NCI-H1694 (cell line): ENCODE measurements around the gene COL25A1.
"Not testable (repeated sequence)": the region's sequence is repeated elsewhere in the genome, so short reads cannot be mapped to it uniquely, and the experiment has no call there.

Experiments used
- DNase-seq: peaks from one replicate; lab custom pipeline; 2025; lab: John Stamatoyannopoulos, UW

The COL25A1 gene

DNA sequence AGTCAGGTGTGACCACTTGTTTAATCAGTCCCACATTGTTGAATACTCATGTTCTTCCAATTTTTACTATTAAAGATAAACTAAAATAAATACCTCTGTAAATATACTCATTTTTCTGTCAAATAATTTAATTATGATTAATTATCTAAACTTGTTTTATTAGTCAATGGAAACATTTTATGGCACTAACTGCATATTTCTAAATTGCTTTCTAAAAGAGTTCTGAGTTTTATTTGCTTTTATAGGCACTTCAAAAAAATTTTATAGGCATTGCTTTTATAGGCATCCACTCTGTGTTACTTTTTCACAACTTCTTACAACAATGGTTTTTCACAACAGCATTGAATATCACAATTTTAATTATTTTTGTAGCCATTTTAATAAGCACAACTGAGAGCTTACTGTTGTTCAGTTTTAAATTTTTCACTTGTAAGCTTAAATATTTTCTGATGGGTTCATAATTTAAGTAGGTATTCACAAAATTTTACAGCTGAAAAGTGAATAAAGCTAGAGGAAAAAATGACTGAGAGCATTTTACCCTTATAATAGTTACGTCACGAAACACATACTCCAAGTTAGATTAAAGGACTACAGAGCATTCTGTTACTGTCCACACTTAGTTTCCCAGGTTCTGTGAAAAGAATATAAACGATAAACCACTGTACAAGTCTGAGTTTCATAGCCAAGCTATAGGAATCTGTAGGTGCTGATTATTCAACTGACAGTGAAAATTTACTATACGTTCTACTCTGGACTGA, 398.8 kb downstream of the COL25A1 start:
- DNase-seq: no peak

- no peak for DNase-seq
Measured at GRCh38 chr4:108902769-108903168, 399.7 kb downstream of the COL25A1 start.

DNA sequence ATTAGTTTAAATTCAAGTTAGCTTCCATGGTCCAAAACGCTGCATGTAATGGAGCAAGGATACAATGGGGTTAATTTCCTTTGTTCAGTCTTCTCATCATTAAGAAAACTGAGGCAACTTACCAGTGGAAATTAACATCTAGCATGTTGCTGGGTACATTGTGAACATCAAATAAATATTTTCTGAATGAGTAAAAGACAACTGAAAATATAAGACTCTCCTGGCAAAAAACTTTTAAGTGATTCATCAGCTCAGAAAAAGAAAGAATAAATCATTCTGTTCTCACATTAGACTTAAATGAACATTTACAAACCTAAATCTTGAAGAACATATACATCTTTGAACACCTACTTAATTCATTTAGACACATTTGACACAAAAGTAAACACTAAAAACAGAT, 401.2 kb downstream of the COL25A1 start:
- DNase-seq: no peak

- DNase-seq: no peak
Measured at GRCh38 chr4:108900018-108900580, 402.4 kb downstream of the COL25A1 start.

GRCh38 chr4:108893468-108893867, 409.0 kb downstream of the COL25A1 start:
- no peak for DNase-seq

DNA sequence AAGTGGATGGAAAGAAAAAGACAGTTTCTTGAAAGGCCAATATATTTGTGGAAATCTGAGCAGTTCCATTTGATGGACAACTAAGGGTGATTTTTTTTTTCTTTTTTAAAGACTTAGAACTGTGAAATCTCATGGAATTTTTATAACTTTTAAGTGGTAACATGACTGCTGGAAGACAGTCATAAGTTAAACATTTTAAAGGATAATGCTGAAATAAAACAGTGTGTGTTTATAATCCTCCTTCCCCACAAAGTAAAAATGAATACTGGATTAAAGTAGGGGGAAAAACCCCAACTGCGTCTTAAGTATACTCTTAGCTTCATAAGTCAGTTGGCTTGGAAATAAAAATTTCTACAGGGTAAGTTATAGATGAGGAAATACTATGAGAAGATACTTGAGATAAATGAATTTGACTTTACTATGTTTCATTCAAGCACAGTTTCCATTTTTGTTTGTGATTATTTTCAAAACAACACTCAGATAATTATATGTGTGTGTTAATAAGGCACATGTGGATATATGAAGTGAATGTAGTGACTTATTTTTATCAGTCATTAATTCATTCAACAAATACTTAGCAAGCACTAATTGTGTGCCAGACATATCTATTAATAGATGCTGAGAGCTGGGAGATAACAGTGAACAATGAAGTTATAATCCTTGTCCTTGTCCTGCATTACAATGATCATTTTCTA, 410.4 kb downstream of the COL25A1 start:
- no peak for DNase-seq

- no peak for DNase-seq
Measured at GRCh38 chr4:108890484-108890881, 412.0 kb downstream of the COL25A1 start.

DNA sequence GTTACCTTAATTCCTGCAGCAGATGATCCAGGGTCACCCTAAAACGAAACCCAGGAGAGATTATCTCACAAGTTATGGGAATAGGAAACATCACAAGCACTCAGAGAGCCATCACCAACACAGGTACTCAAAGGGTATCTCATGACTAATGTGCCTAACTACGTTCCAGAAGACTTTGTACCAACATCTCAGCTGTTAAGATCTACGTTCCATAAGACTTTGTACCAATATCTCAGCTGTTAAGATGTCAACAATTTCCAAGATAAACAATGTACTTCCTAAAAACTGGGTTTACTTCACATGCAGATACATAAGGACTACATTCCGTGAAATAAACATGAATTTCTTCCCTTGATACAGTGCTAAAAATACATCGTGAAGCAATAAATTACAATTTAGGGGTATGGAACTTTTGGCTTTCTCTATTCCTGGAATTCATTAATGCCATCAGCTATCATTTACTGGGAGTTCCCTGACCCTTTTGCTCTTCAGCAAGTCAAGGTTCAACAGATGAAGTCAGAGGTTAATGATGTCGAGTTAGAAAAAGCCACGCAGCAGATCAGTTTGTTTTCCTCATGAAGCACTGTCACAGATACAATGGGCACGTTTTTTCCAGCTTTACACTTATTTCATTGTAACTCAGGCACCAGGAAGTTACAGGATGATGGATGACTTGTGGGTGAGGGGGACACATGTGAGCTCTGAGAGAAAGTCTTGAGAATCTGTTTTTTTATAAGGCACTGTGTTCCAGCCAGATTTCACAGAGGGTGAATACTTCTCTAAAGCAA, 412.6 kb downstream of the COL25A1 start:
- DNase-seq: no peak

DNA sequence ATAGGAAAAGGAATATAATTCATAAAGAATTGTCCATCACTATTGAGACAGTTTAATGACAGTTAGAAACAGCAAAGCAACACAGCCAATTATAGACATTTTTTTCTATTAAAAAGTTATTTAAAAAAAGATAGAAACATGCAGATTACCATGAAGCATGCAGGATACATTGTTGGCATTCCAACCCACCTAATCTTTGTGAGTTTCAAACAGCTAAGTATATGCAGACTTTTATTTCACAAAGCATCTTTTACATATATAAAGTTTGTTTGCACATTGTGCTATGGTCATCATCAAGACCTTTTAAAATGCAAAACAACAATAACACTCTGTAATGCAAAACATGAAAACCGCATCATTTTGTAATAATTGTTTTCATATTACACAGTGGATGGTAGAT, 413.7 kb downstream of the COL25A1 start:
- no peak for DNase-seq

- DNase-seq: no peak
Measured at GRCh38 chr4:108887034-108887433, 415.4 kb downstream of the COL25A1 start.

DNA sequence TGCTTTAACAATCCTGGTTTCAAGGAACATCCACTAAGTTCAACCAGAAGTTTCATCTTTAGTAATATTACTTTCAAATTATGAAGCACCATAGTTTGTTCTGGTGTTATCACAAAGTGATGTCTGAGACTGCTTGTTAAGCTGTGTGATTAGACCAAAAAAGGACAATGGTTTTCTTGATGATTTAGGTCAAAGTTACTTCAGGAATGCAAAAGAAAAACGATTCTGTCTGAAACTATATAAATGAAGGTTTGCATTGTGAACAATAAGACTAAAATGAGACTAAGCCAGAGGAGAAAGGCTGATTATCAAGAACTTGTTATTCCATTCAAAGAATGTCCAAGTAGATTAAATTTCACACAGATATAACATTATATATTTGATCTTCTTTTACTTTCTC, 417.2 kb downstream of the COL25A1 start:
- no peak for DNase-seq

GRCh38 chr4:108884596-108884995, 417.9 kb downstream of the COL25A1 start:
- no peak for DNase-seq

DNA sequence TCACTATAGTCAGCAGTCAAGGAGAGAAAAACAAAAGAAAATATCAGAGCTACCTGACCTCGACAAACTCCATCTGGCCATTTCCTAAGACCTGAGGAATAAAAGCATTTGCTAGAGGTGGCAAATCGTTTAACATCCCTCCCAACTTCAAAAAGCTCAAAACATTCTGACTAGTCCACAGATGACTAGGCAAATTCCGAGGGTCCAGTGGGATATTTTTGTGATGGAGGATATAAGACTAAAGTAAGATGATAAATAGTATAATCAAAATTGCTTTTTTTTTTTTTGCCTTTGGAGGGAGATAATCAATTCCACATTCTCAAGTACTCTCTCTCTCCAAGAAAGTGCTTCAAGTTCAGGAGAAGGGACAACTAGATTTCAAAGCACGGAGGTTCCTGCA, 420.5 kb downstream of the COL25A1 start:
- DNase-seq: no peak

DNA sequence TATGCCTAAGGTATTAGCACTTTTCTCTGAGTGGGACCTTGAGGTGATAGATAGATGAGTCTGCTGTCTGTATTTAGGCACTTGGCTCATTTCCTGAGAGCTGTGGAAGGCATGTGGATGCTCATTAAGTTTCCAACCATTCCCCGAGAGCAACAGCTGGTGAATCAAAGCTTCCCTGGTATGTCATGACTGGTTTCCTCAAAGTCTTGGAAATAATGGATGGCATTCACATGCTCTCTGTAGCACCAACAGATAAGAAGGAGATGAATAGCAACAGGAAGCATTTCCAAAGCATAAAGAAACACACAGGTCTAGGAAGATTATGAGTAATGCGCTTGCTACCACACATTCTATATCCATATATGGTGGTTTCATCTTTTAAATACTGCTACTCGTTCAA, 421.3 kb downstream of the COL25A1 start:
- no peak for DNase-seq

GRCh38 chr4:108878806-108879205, 423.7 kb downstream of the COL25A1 start:
- no peak for DNase-seq

DNA sequence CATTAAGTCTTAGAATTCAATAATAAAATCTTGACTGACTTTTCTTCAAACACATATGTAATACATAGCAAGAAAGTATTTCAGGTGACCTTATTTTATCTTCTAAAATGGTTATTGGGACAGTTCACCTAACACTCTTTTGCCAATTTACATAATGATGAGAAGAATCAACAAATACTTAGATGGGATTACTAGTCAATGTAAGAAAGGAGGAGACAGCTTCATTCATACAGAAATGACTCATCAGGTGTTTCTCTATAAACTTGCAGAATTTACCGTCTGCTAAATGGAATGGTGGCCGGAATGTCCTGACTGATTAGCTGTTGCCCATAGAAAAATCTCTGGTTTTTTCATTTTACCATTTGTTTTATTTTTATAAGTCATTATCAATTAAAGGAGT, 424.6 kb downstream of the COL25A1 start:
- no peak for DNase-seq

GRCh38 chr4:108874806-108875205, 427.7 kb downstream of the COL25A1 start:
- no peak for DNase-seq

DNA sequence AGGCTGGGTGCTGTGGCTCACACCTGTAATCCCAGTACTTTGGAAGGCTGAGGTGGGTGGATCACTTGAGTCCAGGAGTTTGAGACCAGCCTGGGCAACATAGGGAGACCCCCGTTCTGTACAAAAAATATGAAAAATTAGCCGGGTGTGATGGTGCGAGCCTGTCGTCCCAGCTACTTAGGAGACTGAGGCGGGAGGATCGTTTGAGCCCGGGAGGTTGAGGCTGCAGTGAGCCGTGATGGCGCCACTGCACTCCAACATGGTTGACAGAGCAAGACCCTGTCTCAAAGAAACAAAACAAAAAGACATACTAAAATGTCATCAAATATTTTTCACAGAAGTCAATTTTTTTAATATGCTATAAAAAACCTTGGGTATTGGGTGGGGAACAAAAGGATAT, 432.5 kb downstream of the COL25A1 start:
- not testable (repeated sequence) for DNase-seq

DNA sequence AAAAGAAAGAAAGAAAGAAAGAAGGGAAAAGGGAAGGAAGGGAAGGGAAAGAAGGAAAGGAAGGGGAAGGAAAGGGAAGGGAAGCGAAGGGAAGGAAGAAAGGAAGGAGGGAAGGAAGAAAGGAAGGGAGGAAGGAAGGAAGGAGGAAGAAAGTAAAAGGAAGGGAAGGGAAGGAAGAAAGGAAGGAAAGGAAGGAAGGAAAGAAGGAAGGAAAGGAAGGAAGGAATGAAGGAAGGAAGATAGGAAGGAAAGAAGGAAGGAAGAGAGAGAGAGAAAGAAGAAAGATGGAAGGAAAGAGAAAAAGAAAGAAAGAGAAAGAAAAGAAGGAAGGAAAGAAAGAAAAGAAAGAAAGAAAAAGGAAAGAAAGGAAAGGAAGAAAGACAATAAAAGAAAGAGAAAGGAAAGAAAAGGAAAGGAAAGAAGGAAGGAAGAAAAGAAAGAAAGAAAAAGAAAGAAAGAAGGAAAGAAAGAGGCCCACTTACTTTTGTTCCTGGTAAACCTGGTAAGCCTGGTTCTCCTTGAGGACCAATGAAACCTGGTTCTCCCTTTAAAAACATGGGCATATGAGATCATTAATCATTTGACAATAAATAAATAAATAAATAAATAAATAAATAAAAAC, 433.7 kb downstream of the COL25A1 start:
- DNase-seq: no peak

DNA sequence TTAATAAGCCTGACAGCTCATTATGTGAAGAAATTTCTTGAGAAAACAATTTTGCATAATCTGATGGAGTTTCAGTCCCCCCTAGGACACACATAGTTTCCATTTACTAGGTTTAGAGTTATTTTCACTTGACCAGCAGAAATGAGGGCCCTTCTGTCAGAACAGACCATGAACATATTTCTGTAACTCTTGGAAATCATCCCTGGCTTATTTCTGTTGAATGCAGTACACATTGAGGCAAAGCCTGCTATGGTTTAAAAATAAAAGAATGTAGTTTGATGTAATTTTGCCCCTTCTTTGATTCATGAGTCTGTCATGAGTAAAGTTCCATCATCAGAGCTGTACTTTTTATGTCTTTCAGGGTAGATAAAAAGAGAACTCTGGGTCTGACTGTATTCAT, 435.0 kb downstream of the COL25A1 start:
- DNase-seq: no peak

DNA sequence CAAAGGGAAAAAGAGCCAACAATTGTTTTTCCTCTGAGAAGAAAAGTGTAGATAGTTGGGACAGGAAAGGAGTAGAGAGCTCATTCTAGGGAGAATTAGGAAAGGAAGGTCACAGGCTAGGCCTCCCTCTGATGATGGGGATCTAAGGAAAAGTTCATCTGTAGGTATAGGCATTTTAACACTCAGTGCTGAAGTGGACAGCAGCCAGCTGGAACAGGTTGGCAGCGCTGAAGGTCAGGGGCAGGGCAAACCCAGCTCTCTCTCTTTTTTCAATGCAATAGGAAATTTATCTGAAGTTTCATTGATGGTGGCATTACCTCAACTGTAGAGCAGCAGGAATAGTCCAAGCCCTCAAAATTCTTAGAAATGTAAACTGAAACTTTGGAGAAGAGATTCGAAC, 441.1 kb downstream of the COL25A1 start:
- DNase-seq: no peak

GRCh38 chr4:108854786-108855185, 447.7 kb downstream of the COL25A1 start:
- no peak for DNase-seq
